Measurements from ENCODE around the gene PRDX2.
A peak's percentile ranks its signal among the peaks of the same experiment; 100 is the strongest.

Gene PRDX2

GRCh38 chr19:12833418-12833737 is 31.8 kb upstream of the PRDX2 start:
- no peak overlapping the region for H2AFZ ChIP-seq (ENCODE audit: low read length)
- H3K36me3 ChIP-seq (ENCODE audit: insufficient read depth, low read length) = no peaks in the 10 kb centered on the region
- no peak for TF ChIP-seq CTCF (conservative IDR thresholded peaks at IDR 0.05; ENCODE audit: low read length)
- TF ChIP-seq EZH2phosphoT487 (IDR thresholded peaks at IDR 0.05; ENCODE audit: borderline replicate concordance) = no peak
- peak overlapping the region; percentile 61 for H3K4me3 ChIP-seq (ENCODE audit: low read length, poor library complexity, severe bottlenecking)
- no peaks in the 10 kb centered on the region for H3K79me2 ChIP-seq (ENCODE audit: insufficient read depth, low read length)
- H3K9me2 ChIP-seq (replicated peaks; ENCODE audit: low read depth, low read length) = no peaks in the 10 kb centered on the region
- no peak overlapping the region for H3K9ac ChIP-seq (ENCODE audit: low read depth, low read length, poor library complexity, severe bottlenecking)
- no peaks in the 10 kb centered on the region for H3F3A ChIP-seq (ENCODE audit: low read depth)
- H3K4me2 ChIP-seq (ENCODE audit: low read depth, low read length, poor library complexity, severe bottlenecking) = peak overlapping the region; percentile 62
- no peaks in the 10 kb centered on the region for H3K9me3 ChIP-seq (ENCODE audit: insufficient read depth, low read depth, low read length)
- H3K27me3 ChIP-seq (ENCODE audit: insufficient read depth, low read length, poor library complexity, severe bottlenecking) = no peaks in the 10 kb centered on the region
- peaks cover 21% of the 10 kb centered on the region for H3K4me1 ChIP-seq (ENCODE audit: insufficient read depth, low read length, poor library complexity, severe bottlenecking)
- H4K20me1 ChIP-seq (ENCODE audit: insufficient read depth, low read length, poor library complexity, severe bottlenecking) = no peaks in the 10 kb centered on the region

- no peaks in the 10 kb centered on the region for H3K36me3 ChIP-seq (ENCODE audit: insufficient read depth, low read length)
- H3K27me3 ChIP-seq (ENCODE audit: insufficient read depth, low read length, poor library complexity, severe bottlenecking) = no peaks in the 10 kb centered on the region
- no peaks in the 10 kb centered on the region for H4K20me1 ChIP-seq (ENCODE audit: insufficient read depth, low read length, poor library complexity, severe bottlenecking)
- H3K4me2 ChIP-seq (ENCODE audit: low read depth, low read length, poor library complexity, severe bottlenecking) = peak overlapping the region; percentile 42
- H3K9me3 ChIP-seq (ENCODE audit: insufficient read depth, low read depth, low read length) = no peaks in the 10 kb centered on the region
- H3K4me1 ChIP-seq (ENCODE audit: insufficient read depth, low read length, poor library complexity, severe bottlenecking) = peaks cover 6% of the 10 kb centered on the region
- no peaks in the 10 kb centered on the region for H3K79me2 ChIP-seq (ENCODE audit: insufficient read depth, low read length)
- no peak for TF ChIP-seq CTCF (conservative IDR thresholded peaks at IDR 0.05; ENCODE audit: low read length)
- no peak for TF ChIP-seq EZH2phosphoT487 (IDR thresholded peaks at IDR 0.05; ENCODE audit: borderline replicate concordance)
- H3K4me3 ChIP-seq (ENCODE audit: low read length, poor library complexity, severe bottlenecking) = no peak overlapping the region
- H3F3A ChIP-seq (ENCODE audit: low read depth) = no peaks in the 10 kb centered on the region
- H3K9me2 ChIP-seq (replicated peaks; ENCODE audit: low read depth, low read length) = no peaks in the 10 kb centered on the region
- H2AFZ ChIP-seq (ENCODE audit: low read length) = no peak overlapping the region
- H3K9ac ChIP-seq (ENCODE audit: low read depth, low read length, poor library complexity, severe bottlenecking) = no peak overlapping the region
These were observed 26.9 kb upstream of the PRDX2 start for GRCh38 chr19:12828494-12828893.

- no peaks in the 10 kb centered on the region for H3K27me3 ChIP-seq (ENCODE audit: insufficient read depth, low read length, poor library complexity, severe bottlenecking)
- H3K4me2 ChIP-seq (ENCODE audit: low read depth, low read length, poor library complexity, severe bottlenecking) = no peak overlapping the region
- H4K20me1 ChIP-seq (ENCODE audit: insufficient read depth, low read length, poor library complexity, severe bottlenecking) = no peaks in the 10 kb centered on the region
- no peaks in the 10 kb centered on the region for H3K9me3 ChIP-seq (ENCODE audit: insufficient read depth, low read depth, low read length)
- no peaks in the 10 kb centered on the region for H3K4me1 ChIP-seq (ENCODE audit: insufficient read depth, low read length, poor library complexity, severe bottlenecking)
- TF ChIP-seq CTCF (conservative IDR thresholded peaks at IDR 0.05; ENCODE audit: low read length) (no peak), EZH2phosphoT487 (IDR thresholded peaks at IDR 0.05; ENCODE audit: borderline replicate concordance) (no peak)
- H2AFZ ChIP-seq (ENCODE audit: low read length) = no peak overlapping the region
- H3F3A ChIP-seq (ENCODE audit: low read depth) = no peaks in the 10 kb centered on the region
- no peaks in the 10 kb centered on the region for H3K9me2 ChIP-seq (replicated peaks; ENCODE audit: low read depth, low read length)
- H3K9ac ChIP-seq (ENCODE audit: low read depth, low read length, poor library complexity, severe bottlenecking) = no peak overlapping the region
- H3K79me2 ChIP-seq (ENCODE audit: insufficient read depth, low read length) = no peaks in the 10 kb centered on the region
- no peaks in the 10 kb centered on the region for H3K36me3 ChIP-seq (ENCODE audit: insufficient read depth, low read length)
- H3K4me3 ChIP-seq (ENCODE audit: low read length, poor library complexity, severe bottlenecking) = no peak overlapping the region
These were observed 23.9 kb upstream of the PRDX2 start for GRCh38 chr19:12825254-12826131.
